Keratinocyte (primary cell): ENCODE measurements around the gene ZNF804B. TPM values are rescaled to one million over a fixed set of nuclear protein-coding genes. Genes with fewer than 3 reads are reported as not detected.

Experiments used
- DNase-seq: peaks from one replicate; pipeline ENCODE4 v3.0.0-alpha.2; 2011; ENCODE audit warnings: low read depth, missing footprints, low spot score
- FAIRE-seq: peaks from 2 replicates; lab custom pipeline; 2011; peaks lifted over from hg19 to GRCh38; lab: Jason Lieb, UNC
- H2AFZ ChIP-seq: 2 replicates; pipeline ENCODE4 v1.6.0; 2012; ENCODE audit warnings: low read length, control low read depth, inconsistent platforms; ENCODE audit not compliant: control insufficient read depth
- H3K27ac ChIP-seq: 2 replicates; pipeline ENCODE4 v1.5.1; 2011; ENCODE audit warnings: low read length; ENCODE audit not compliant: control insufficient read depth, insufficient read depth
- H3K27me3 ChIP-seq: 3 replicates; pipeline ENCODE4 v1.6.0; 2011; ENCODE audit warnings: low read length; ENCODE audit not compliant: control insufficient read depth, insufficient read depth; ENCODE audit errors: extremely low read depth
- H3K36me3 ChIP-seq, 2 experiments: 2 replicates in 1 of 2; 3 replicates in 1 of 2; pipeline ENCODE4 v1.5.1; 2011; ENCODE audit warnings: low read length in 2 of 2, mild to moderate bottlenecking in 1 of 2; ENCODE audit not compliant: control insufficient read depth in 2 of 2, insufficient read depth in 2 of 2; ENCODE audit errors: extremely low read depth in 1 of 2
- H3K4me1 ChIP-seq: 3 replicates; pipeline ENCODE4 v1.5.1; 2011; ENCODE audit warnings: low read length; ENCODE audit not compliant: control insufficient read depth, insufficient read depth; ENCODE audit errors: extremely low read depth
- H3K4me2 ChIP-seq: 3 replicates; pipeline ENCODE4 v1.6.0; 2011; ENCODE audit warnings: low read depth, low read length; ENCODE audit not compliant: control insufficient read depth, insufficient read depth; ENCODE audit errors: extremely low read depth
- H3K4me3 ChIP-seq, 3 experiments: fragments of 200-600 bp in 1 of 3; sonication (generic) in 1 of 3; 2 replicates in 2 of 3; 3 replicates in 1 of 3; pipeline ENCODE4 v1.5.1; 2011 to 2016; ENCODE audit warnings: low read length in 3 of 3, mild to moderate bottlenecking in 3 of 3, control low read depth in 2 of 3, inconsistent platforms in 1 of 3, low read depth in 1 of 3, mixed read lengths in 1 of 3, mixed run types in 1 of 3, moderate library complexity in 1 of 3; ENCODE audit not compliant: control insufficient read depth in 2 of 3, insufficient read depth in 2 of 3; ENCODE audit errors: extremely low read depth in 1 of 3
- H3K79me2 ChIP-seq: 2 replicates; pipeline ENCODE4 v1.6.0; 2012; ENCODE audit warnings: low read length; ENCODE audit not compliant: control insufficient read depth, insufficient read depth
- H3K9ac ChIP-seq: 3 replicates; pipeline ENCODE4 v1.6.0; 2011; ENCODE audit warnings: low read length; ENCODE audit not compliant: control insufficient read depth, insufficient read depth; ENCODE audit errors: extremely low read depth
- H3K9me1 ChIP-seq: 3 replicates; pipeline ENCODE4 v1.6.0; 2011; ENCODE audit warnings: low read length; ENCODE audit not compliant: control insufficient read depth, insufficient read depth; ENCODE audit errors: extremely low read depth
- H3K9me3 ChIP-seq: 2 replicates; pipeline ENCODE4 v1.5.1; 2012; ENCODE audit warnings: low read depth, low read length; ENCODE audit not compliant: control insufficient read depth
- H4K20me1 ChIP-seq: 3 replicates; pipeline ENCODE4 v1.6.0; 2011; ENCODE audit warnings: low read length; ENCODE audit not compliant: control insufficient read depth, insufficient read depth; ENCODE audit errors: extremely low read depth
- CTCF ChIP-seq, 3 experiments: IDR thresholded peaks in 1 of 3; conservative IDR thresholded peaks in 1 of 3; optimal IDR thresholded peaks in 1 of 3; 2 replicates in 2 of 3; 3 replicates in 1 of 3; pipeline versions ENCODE3 to v1.5.1; 2011; ENCODE audit warnings: low read length in 3 of 3, mild to moderate bottlenecking in 3 of 3, moderate library complexity in 2 of 3, control low read depth in 1 of 3, inconsistent platforms in 1 of 3; ENCODE audit not compliant: insufficient read depth in 2 of 3; ENCODE audit errors: extremely low read depth in 1 of 3
- EZH2 ChIP-seq: IDR thresholded peaks from one replicate; pipeline ENCODE4 v1.6.1; 2012; ENCODE audit warnings: inconsistent platforms, mild to moderate bottlenecking, low read length, moderate library complexity
- dilution Hi-C: fragments of 300-500 bp; cut with MboI; formaldehyde crosslinking; loops from one replicate; pipeline ENCODE4 v1.7.0; 2020; ENCODE audit warnings: low sequenced_read_pairs; ENCODE audit not compliant: extremely low pct_ligation_motif_present
- polyA plus RNA-seq, 5 experiments: library from polyadenylated mRNA; depleted of rRNA in 3 of 5; stranded (reverse) in 3 of 5; stranded (forward) in 1 of 5; unstranded in 1 of 5; fragments of >200 nt; gene quantifications; 1 replicate in 1 of 5; 2 replicates in 3 of 5; 3 replicates in 1 of 5; pipeline versions ENCODE4 v1.2.1 to v1.2.3, GENCODE V29; 2011 to 2012; ENCODE audit warnings: missing spikeins in 2 of 5, low read depth in 1 of 5, low replicate concordance in 1 of 5

The ZNF804B gene
- polyA plus RNA-seq, 1 donor (not counting 4 experiments of a cell fraction or from before 2014, with no cell fraction given), result not detected

GRCh38 chr7:89042940-89043339 is 283.4 kb downstream of the ZNF804B start:
- dilution Hi-C loops, result no loop called here
- no peak overlapping the region for H3K4me2 ChIP-seq
- no peaks in the 10 kb centered on the region for H3K27me3 ChIP-seq
- H3K27ac ChIP-seq, result no peak overlapping the region
- H4K20me1 ChIP-seq, result no peaks in the 10 kb centered on the region
- no peaks in the 10 kb centered on the region for H3K4me1 ChIP-seq
- FAIRE-seq (no peak), DNase-seq (no peak)
- H3K9ac ChIP-seq, result no peak overlapping the region
- H3K4me3 ChIP-seq, result no peak overlapping the region
- peaks cover 2% of the 10 kb centered on the region for H3K9me3 ChIP-seq
- H3K79me2 ChIP-seq, result no peaks in the 10 kb centered on the region
- TF ChIP-seq EZH2, result no peak
- TF ChIP-seq CTCF (optimal IDR thresholded peaks at IDR 0.05 in 1 of 3, IDR thresholded peaks at IDR 0.05 in 1 of 3, conservative IDR thresholded peaks at IDR 0.05 in 1 of 3; ENCODE audit: extremely low read depth in 1 of 3, insufficient read depth in 2 of 3, low read length in 3 of 3), result no peak
- no peaks in the 10 kb centered on the region for H3K9me1 ChIP-seq
- no peaks in the 10 kb centered on the region for H3K36me3 ChIP-seq
- H2AFZ ChIP-seq, result no peak overlapping the region

- Histone ChIP-seq H3K36me3 (no peaks in the 10 kb centered on the region), H3K79me2 (no peaks in the 10 kb centered on the region), H3K27ac (no peak overlapping the region), H3K4me3 (no peak overlapping the region), H3K27me3 (no peaks in the 10 kb centered on the region), H3K4me1 (no peaks in the 10 kb centered on the region), H3K4me2 (no peak overlapping the region), H3K9me3 (peaks cover 2% of the 10 kb centered on the region), H3K9ac (no peak overlapping the region), H4K20me1 (no peaks in the 10 kb centered on the region), H2AFZ (no peak overlapping the region), H3K9me1 (no peaks in the 10 kb centered on the region)
- no peak for DNase-seq
- FAIRE-seq, result no peak
- dilution Hi-C loops, result no loop called here
- TF ChIP-seq CTCF (optimal IDR thresholded peaks at IDR 0.05 in 1 of 3, IDR thresholded peaks at IDR 0.05 in 1 of 3, conservative IDR thresholded peaks at IDR 0.05 in 1 of 3; ENCODE audit: extremely low read depth in 1 of 3, insufficient read depth in 2 of 3, low read length in 3 of 3), result no peak
- no peak for TF ChIP-seq EZH2
These were observed 289.5 kb downstream of the ZNF804B start for GRCh38 chr7:89049043-89049442.
